Omental fat pad (tissue), 4 donors: ENCODE data around the gene C17orf67. TPM values are rescaled to one million over a fixed set of nuclear protein-coding genes. Genes with fewer than 3 reads are reported as not detected.

ENCODE experiments used
- ATAC-seq: fragments of 150-250 bp; one replicate; pipeline ENCODE4 v1.9.1; 2016; ENCODE audit warnings: mild to moderate bottlenecking, moderate library complexity; ENCODE audit not compliant: low FRiP score
- DNase-seq: peaks from one replicate; pipeline ENCODE4 v3.0.0-alpha.2; 2019; ENCODE audit warnings: low spot score
- CTCF ChIP-seq, 3 donors: fragments of 450-650 bp; IDR thresholded peaks; one replicate each; pipeline ENCODE4 v1.5.1; 2016 to 2017; ENCODE audit warnings: antibody characterized with exemption in 3 of 3, mild to moderate bottlenecking in 3 of 3, moderate library complexity in 2 of 3
- total RNA-seq, 4 donors: library from RNA; depleted of rRNA; stranded (reverse); fragments of >200 nt; gene quantifications; one replicate each; pipeline ENCODE4 v1.1.0, GENCODE V29; 2016

C17orf67 gene
- total RNA-seq, 4 donors from 2014 or later: 0.44 to 5.4 (median 1.3) TPM

- ATAC-seq: no peak
- DNase-seq: no peak
- no peak for TF ChIP-seq CTCF (IDR thresholded peaks at IDR 0.05)
Observed at GRCh38 chr17:56810343-56810742, 23.4 kb downstream of the C17orf67 start.

DNA sequence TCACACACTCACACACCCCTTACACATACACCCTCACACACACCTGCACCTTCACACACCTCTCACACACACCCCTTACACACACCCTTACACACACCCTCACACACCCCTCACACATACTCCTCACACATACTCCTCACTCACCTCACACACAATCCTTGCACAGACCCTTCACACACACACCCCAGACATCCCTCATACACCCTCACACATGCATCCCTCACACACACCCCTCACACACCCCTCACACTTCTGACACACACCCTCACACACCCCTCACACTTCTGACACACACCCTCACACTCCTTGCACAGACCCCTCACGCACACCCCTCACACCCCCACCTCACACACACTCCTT, 23.9 kb downstream of the C17orf67 start:
- DNase-seq (no peak), ATAC-seq (no peak)
- TF ChIP-seq CTCF (IDR thresholded peaks at IDR 0.05): no peak

DNA sequence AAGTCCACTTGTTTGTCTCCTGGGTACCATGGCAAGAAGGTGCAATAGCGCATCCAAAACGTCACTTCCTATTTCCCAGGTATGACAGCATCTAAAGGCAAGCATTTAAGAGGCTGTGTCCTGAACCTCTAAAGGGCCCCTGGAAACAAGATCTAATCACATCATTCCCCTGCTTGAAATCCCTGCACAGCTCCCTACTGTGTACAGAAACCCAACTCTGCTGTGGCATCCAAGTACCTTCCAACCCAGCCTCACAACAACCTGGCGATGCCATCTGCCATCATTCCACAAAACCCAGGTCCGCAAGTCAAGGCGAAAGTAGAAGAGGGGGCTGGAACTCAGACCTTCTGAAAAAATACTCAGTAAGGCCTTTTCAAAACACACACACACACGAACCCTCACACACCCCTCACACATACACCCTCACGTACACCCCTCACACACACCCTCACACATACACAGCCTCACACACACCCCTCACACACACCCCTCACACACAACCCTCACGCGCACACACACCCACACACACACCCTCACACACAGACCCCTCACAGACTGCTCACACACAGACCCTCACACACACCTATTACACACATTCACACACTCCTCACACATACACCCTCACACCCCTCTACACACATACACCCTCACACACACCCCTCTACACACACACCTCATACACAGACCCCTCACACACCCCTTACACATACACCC, 24.5 kb downstream of the C17orf67 start:
- no peak for DNase-seq
- ATAC-seq: no peak
- TF ChIP-seq CTCF (IDR thresholded peaks at IDR 0.05): no peak

- ATAC-seq (no peak), DNase-seq (no peak)
- TF ChIP-seq CTCF (IDR thresholded peaks at IDR 0.05): no peak
Observed at GRCh38 chr17:56808503-56808902, 25.2 kb downstream of the C17orf67 start.

- no peak for ATAC-seq
- DNase-seq: no peak
- TF ChIP-seq CTCF (IDR thresholded peaks at IDR 0.05): no peak
Observed at GRCh38 chr17:56807723-56808122, 26.0 kb downstream of the C17orf67 start.

DNA sequence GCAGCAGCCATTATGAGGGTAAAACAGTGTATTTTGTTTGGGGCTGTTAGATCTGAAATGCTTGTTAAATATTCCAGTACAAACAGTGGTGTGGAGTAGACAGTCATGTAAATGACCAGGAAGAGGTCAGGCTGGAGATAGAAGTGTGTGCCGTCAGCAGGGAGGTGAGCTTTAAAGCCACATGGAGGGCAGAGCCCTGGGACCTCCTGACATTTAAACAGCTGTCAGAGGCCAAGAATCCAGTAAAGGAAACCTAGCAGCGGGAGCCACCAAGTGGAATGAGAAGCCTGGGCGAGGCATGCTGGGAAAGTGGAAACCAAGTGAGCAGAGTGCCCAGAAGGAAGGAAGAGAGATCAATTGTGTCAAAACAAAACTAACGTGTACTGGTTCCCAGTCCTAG, 26.8 kb downstream of the C17orf67 start:
- ATAC-seq (no peak), DNase-seq (no peak)
- TF ChIP-seq CTCF (IDR thresholded peaks at IDR 0.05): no peak

DNA sequence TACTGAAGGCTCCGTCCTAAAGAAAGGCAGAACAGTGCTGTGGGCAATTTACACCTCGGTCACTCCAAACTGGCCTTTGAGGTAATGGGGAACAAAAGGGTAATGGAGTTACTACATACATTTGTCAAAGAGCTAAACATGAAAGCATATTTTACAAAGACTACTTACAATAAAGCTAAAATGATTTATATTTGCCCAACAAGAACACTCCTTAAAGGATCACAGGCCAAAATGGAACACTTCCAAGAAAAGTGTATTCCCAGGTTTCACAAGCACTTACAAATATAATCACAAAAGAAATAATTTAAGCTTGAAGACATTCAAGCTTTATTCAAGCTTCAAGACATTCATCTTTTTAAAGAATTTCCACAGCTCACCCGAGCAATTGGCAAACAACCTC, 29.3 kb downstream of the C17orf67 start:
- DNase-seq: no peak
- ATAC-seq: peak; percentile 26
- TF ChIP-seq CTCF (IDR thresholded peaks at IDR 0.05): no peak
